A172 (cell line): ENCODE results near the gene SLC30A9. TPM values are rescaled to one million over a fixed set of nuclear protein-coding genes. Genes with fewer than 3 reads are reported as not detected.

Experiments used
- DNase-seq: peaks from one replicate; pipeline ENCODE4 v3.0.0-alpha.2; 2015; ENCODE audit warnings: low spot score
- total RNA-seq: library from RNA; depleted of rRNA; stranded (reverse); fragments of >200 nt; shearing (Covaris generic); gene quantifications from 2 replicates; pipeline ENCODE4 v1.2.3, GENCODE V29; 2014; rRNA removed

SLC30A9 gene
- 96.8 and 105 TPM in 2 replicates for total RNA-seq

DNA sequence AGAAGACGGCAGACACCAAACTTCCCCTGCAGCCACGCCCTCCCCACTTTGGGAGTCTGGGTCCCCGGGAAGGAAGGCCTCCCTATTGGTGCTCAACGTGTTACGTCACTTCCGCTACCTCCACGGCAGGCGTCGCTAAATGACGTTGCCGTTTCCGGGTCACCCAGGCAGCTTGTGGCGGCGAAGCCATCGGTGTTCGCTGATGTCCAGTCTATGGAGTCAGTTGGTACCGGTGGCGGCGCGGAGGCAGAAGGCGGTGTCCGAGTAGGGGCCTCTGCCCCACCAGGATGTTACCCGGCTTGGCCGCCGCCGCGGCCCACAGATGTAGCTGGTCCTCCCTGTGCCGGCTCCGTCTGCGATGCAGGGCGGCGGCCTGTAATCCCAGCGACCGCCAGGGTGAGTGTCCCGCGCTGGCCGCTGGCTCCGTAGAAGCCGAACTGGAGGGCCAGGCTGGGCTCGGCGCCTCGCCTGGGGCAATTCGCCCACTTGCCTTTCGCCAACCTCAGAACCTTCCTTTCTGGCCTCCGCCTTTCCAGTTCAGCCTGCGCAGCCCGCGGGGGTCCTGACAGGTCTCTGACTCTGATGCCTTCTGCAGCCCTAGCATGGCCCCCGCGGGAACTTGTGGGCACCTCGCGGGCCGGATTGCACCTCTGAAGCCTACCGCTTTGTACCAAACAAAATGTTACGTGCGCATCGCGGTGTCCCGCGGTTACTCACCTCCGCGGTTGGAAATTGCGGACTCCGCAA lies at the start of gene SLC30A9:
Gene SLC30A9 (plus strand): TSS at position 166 of the 747 bp plus-strand sequence. CDS start 122 bp downstream, at position 288.
- peak; percentile 93 for DNase-seq

DNA sequence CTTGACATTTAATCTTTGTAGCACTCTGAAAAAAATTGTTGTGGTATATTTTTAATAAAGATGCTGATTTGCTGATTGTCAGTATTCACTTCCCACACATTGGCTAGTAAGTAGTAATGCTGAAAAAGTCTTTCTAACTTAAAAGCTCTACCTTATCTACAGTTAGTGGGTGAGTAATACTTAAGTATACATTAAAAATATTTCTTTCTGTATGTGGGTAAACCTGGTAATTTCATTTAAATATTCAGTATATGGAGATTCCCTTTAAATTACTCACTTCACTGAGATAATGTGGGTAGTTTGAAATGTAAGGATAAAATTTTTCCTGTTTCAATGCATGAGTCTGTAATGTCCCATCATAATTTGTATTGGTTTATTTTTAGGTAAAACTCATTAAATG lies 49.5 kb upstream of the SLC30A9 start:
- DNase-seq = no peak

DNA sequence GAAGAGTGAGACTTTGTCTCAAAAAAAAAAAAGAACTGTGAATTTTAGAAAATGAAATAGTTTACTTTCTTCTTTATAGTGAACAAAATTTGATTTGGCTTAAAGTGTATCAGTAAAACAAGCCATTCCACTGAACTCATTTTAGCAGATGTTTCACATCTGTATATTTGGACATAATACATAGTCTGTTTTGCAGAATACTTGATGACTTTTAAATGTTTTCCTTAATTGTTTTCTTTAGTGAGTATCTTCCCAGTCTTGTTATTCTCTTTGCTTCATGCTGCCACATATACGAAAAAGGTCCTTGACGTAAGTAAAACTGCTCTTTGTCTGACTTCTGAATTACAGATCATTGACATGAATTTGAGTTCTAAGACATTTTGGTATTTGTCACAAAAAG lies 46.8 kb upstream of the SLC30A9 start:
- DNase-seq = no peak

DNA sequence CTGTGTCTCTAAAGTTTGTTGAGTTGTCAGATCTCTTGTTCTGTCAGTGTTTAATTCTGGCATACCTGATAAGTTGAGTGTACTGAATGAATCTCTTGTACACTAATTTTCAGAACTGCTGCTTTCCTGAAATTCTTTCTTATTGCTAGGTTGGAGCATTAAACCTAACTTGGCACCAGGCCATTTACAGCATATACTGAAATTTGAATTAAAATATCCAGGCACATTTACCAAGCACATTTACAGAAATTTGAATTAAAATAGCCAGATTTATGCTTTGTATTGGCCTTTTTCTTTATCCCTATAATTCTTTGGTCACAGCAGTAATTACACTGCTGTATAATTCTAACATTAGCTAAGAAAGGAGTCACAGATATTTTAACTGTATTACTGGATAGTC lies 46.2 kb upstream of the SLC30A9 start:
- DNase-seq = no peak

DNA sequence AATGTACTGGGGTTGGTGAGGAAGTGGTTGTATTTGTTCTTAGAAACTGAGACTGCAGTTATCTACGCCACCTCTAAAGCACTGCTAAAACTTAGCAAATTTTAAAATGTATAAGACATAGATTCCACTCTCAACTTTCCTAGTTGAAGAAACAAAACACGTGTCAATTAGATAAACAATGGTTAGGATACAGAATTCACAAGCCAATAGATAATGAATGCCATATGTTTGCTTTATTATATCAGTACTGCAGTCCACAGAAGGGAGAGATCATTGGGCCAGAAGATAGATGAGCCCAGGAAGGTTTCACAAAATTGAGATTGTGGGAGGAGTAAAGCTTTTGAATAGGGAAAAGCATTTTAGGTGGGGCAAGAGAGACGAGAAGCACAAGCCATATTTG lies 40.8 kb upstream of the SLC30A9 start:
- DNase-seq = no peak

DNA sequence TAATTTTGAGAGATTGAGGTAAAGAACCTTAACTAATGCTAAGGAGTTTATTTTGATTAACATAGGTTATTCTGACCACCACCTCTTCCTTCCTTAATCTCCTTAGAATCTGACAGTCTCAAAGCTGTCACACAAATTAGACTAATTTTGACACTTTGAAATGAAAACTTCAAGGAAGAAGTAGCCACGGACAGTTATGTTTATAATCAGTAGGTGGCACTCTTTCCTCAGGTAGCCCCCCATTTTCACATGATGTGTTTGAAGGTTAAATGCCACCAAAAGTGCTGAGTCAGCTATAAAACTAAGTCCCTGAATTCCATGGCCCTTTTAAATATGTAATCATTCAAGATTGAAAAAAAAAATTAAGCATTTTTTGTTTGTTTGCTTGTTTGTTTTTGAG lies 32.7 kb upstream of the SLC30A9 start:
- peak; percentile 31 for DNase-seq

DNA sequence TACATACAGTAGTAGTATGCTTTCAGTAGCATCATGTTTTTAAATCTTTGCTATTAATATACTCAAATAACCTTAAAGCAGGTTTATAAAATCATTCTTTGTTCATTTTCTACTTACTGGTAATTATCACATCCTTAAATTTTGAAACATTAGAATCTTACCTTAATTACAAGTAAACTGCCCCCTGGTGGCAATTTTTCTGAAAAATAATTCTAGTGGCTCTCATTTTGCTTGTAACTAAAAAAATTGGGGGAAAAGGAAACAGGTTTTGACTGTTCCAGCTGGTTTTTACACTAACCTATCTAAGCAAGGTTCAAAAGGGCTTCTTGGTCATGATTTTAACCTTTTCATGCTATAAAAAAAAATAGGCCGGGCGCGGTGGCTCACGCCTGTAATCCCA lies 27.2 kb upstream of the SLC30A9 start:
- peak; percentile 5 for DNase-seq

DNA sequence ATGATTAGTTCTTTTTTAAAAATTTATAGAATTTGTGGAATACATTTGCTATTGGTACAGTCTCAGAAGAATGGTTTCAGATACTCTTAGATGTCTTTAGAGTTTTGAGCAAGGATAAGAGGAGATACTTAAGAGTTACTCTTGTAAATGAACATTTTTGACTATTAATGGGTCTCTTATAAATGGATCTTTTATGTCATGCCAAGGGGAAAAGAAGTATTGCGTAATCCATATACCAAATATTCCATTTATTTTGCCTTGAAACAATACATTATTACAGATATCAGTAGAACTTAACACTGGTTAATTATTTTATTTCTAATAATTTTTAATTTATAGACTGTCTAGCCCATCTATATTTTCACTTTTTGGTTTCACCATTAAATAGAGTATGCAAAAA lies 25.9 kb upstream of the SLC30A9 start:
- DNase-seq = no peak

DNA sequence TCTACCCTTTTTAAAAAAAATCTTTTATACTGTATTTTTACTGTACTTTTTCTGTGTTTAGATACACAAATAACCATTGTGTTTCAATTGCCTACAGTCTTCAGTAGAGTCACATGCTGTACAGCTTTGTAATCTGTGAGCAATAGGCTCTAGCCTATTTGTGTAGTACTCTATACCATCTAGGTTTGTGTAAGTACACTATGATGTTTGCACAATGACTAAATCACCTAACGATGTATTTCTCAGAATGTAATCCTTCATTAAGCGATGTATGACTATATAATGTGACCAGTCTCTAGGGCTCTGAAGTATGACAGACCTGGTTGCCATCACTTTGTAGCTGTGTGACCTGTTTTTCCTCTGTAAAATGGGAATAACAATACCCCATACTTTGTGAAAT lies 22.9 kb upstream of the SLC30A9 start:
- no peak for DNase-seq

DNA sequence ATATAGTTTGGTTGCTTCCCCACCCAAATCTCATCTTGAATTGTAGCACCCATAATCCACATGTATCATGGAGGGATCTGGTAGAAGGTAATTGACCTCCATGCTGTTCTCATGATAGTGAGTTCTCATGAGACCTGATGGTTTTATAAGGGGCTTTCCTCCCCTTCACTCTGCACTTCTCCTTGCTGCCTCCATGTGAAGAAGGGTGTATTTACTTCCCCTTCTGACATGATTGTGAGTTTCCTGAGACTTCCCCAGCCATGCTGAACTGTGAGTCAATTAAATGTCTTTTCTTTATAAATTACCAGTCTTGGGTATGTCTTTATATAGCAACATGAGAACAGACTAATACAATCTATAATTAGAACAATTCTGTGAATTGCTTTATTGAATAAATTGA lies 20.7 kb upstream of the SLC30A9 start:
- DNase-seq = no peak

DNA sequence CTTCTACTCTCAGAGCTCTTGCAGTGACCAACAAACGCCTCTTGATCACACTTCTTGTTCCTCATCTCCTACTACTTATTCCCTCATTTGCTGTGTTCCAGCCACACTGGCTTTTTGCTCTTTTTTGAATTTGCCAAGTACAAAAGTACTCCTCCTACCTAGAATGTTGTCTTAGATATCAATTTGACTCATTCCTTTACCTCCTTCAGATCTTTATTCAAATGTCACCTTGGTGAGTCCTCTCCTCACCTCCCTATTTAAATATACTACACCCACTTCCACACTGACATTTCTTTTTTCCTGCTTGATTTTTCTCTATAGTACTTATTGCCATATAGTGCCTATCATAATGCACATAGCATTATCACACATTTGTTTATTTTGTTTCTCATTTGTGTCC lies 15.0 kb upstream of the SLC30A9 start:
- no peak for DNase-seq

DNA sequence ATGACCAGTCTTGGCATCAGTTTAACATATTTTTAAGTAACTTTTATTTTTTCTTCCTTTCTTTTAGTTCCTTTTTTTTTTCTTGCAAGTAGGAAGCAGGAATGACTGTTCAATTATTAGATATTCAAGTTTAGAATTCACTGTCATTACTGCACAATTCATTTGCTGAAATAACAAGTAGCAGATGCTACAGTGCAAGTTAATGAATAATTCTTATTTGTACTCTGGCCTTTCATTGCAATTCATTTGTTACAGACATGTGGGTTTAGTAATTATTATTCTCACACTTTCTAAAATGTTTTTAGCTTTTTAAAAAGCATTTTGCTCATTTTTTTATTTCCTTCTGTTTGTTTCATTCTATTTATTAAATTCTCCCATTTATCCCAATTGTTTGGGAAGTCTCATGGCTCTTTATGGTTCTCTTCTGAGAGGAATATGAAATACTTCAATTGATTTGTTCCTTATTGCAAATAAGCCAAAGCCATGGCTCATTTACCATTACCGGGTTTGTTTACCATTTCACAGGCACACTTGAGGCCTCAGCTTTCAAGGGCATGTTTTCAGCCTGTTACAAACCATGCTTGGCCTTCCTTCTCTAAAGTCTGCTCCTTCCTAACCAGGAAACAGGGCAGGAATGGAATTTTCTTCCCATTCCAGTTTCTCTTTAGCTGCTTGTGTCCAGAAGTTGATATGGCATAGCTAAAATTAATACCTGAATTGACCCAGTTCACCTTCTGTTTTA lies 13.4 kb upstream of the SLC30A9 start:
- no peak for DNase-seq

DNA sequence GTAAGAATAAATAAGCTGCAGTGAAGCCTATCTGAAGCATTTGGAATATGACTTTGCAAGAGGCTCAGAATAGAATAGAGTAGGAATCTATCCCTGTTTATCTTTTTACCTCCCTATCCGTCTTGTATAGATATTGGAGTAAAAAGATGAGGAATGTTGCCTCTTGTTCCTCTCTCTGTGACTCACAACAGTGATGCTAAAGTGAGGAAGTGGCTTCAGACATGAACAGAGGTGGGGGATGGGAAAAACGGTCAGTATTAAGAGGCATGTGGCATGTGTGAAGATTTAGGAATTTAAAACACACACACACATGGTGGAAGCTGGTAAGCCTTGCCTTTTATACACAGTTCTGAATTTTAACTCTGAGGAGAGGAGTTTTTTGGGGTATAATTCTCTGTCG lies 12.6 kb upstream of the SLC30A9 start:
- DNase-seq = peak; percentile 11

DNA sequence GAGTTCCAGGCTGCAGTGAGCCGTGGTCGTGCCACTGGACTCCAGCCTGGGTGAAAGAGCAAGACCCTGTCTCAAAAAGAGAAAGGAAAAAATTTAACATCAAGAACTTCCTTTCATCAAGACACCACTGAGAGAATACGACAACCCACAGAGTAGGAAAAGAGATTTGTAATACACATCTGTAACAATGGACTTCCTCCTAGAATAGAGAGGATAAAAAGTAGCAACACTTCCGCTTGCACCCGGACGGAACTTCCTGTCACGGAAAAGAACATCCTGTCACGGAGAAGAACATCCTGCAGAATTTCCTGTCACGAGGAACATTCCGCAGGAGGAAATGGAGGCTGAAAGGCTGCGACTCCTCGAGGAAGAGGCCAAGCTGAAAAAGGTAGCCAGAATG lies 8.9 kb upstream of the SLC30A9 start, which contains the start of gene DCAF4L1:
Gene DCAF4L1 (plus strand): TSS at position 301 of the 400 bp plus-strand sequence. CDS start 37 bp downstream, at position 338.
- DNase-seq = no peak

DNA sequence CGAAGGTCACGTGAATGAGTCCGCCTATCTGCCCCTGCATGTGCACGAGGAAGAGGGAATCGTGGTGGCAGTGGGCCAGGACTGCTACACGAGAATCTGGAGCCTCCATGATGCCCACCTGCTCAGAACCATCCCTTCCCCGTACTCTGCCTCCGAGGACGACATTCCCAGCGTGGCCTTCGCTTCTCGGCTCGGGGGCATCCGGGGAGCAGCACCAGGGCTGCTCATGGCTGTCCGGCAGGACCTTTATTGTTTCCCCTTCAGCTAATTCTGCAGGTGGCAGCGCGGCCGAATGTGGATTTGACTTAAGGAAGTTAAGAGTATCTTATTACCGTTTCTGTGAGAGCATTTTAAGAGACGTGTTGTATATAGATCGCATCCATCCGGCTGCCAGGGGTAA lies 7.6 kb upstream of the SLC30A9 start:
- no peak for DNase-seq

DNA sequence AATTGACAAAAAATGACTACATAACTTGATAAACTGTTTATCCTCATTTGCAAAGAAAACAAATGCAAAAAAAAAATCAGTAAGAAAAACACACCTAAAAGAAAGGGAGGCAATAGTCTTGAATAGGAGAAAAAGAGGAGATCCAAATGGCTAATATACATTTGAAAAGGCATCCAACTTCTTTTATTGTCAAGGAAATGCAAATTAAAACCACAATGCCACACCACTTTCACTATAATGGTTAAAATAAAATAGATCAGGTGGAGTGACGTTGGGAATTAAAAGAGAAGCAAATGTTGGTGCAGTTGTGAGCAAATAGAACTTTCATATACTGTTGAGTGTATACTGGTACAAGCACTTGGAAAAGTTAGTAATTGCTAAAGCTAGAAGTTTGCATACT lies 5.2 kb upstream of the SLC30A9 start:
- no peak for DNase-seq

DNA sequence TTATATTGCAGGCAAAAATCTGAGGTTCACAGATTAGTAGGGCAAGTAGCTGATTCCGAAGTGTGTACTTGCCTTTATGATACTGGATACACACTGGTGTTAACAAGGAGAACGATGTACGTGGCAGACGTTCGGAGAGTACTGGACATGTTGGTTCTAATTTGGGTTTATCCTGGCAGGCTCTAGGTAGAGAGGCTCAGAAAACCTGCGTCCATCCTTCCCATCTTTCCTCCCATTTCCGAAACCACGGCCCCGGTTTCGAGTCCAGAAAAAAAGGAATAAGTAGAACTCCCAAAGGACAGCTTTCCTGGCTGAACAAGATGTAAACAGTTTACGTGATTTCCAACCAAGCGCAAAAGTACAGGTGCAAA lies 351 bp upstream of the SLC30A9 start:
- no peak for DNase-seq

DNA sequence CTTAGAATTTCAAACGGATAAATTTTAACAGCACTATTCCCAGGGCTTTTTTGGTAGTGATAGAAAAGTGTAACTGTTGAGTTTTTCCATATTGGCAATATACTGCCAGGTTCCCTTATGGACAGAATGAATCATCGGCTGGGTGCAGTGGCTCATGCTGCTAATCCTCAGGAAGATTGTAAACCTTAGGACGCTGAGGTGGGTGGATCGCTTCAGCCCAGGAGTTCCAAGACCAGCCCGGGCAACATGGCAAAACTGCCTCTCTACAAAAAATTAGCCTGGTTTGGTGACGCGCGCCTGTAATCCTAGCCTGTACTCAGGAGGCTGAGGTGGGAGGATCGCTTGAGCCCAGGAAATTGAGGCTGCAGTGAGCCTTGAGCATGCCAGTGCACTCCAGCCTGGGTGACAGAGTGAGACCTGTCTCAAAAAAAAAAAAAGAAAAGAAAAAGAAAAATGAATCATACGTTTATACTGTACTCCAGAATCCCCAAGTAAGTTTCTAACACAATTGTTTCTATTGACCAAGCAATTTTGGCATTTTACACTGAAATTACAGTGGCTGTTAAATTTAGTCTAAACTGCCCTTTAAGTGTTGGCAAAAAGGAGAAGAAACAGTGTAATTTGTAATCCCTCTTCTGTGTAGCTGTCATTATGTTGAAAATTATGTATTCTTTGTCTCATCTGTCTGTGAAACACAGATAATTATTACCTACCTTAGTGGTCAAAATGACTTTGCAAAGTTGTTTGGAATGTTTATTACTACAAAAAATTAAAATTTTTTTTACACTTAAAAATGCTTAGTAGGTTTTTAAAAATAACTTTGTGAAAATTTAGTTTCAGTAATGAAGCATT lies 1.8 kb downstream of the SLC30A9 start:
- DNase-seq = peak; percentile 30

DNA sequence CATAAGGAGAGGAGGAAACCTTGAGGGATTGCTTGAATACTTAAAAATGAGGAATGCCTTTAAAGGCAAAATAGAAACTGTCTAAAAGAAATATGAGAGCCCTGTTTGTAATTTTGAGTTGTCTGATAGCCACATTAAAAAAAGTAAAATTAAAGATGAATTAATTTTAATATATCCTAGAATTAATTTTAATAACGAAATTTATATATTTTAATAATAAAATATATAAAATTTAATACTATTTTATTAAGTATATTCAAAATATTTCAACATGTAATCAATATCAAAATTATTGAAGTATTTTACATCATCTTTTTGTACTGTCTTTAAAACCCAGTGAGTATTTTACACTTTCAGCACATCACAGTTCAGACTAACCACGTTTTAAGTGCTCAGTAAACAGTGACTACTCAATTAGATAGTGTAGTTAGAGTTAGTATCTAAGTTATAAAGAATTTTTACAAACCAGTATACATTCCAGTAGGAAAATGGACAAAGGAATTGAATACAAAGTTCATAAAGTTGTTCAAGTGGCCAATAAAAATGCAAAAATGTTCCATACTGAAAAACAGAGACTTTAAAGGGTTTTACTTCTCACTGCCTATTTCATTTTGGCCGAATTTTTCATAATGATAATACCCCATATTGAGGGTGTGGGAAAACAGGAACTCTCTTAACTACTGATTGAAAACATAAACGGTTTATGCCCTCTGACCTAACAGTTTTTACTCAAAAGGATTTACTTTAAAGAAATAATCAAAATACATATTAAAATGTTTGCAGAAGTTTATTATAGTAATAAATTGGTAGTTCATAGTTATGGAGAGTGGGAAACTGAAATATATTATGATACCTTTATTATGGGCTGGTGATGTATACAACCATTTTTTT lies 2.9 kb downstream of the SLC30A9 start:
- no peak for DNase-seq

DNA sequence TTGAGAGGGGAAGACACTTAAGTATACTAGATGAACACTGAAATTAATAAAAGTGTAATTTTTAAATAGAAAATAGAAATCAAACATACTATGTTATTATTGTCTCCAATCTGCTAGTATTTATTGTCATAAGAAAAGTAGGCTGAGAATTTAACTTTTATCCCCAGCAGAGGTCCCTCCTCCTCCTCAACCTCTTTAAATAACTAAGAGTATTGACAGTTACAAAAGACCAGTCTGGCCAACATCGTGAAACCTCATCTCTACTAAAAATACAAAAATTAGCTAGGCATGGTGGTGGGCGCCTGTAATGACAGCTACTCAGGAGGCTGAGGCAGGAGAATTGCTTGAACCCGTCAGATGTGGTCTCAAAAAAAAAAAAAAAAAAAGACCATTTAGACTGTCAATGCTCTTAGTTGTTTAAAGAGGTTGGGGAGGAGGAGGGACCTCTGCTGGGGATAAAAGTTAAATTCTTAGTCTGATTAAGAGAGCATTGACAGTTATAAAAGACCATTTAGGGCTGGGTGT lies 4.2 kb downstream of the SLC30A9 start:
- DNase-seq = no peak

DNA sequence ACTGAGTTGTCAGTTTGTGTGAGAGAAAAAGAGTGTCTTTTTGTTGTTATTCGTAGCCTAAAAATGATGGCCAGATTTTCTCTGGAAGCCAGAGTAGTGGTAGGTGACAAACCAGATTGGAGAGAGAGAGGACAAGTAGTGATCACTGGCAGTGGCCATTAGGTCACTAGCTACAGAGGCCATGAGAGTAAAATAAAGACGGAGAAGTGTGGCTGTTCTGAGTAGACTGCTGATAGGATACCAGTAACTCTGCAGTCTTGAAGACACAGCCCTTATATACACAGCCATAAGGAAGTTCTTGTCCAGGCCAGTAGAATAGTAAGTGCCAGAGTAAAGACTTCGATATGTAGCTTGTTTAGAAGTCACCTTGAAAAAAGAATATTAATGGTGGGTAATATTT lies 7.7 kb downstream of the SLC30A9 start:
- no peak for DNase-seq
